GM18858 (cell line): ENCODE data around the gene TREML4.
"Not testable (repeated sequence)": the region's sequence is repeated elsewhere in the genome, so short reads cannot be mapped to it uniquely, and the experiment has no call there.

Experiments used
- ATAC-seq: cut with Tn5 transposase; IDR thresholded peaks from one replicate; pipeline ENCODE4 v1.9.1; 2021; ENCODE audit not compliant: unreplicated experiment

Gene TREML4

GRCh38 chr6:41204156-41204555 is 24.0 kb upstream of the TREML4 start:
- ATAC-seq = no peak

DNA sequence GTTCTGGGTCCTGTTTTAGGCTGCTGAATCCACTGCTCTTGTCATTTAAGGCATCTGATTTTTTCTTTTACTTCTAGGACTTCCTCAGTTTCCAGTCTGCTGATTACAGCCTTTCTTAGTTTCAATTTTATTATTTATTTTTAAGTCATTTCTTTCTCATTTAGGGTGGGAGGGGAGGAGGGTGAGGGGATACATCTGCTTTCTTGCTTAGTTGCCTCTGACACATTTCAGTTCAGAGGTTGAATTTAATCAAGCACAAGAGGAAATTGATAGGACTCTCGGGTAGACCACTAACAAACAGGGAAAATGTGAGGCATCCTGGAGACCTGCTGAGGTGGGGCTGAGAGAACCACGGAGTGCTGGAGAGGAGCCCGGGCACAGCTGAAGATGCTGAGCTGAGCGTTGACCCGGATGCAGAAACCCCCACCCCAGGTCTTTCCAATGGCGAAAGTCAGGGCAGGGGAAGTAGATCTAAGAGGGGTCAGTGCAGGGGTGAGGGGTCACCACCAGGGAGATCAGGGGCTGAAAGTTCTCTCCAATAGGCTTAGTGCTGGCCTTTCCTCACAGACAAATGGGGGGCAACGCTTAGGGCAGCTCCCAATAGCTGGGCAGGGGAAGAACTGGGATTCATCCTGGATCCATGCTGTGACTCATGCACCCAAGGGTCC is 19.6 kb upstream of the TREML4 start:
- no peak for ATAC-seq

DNA sequence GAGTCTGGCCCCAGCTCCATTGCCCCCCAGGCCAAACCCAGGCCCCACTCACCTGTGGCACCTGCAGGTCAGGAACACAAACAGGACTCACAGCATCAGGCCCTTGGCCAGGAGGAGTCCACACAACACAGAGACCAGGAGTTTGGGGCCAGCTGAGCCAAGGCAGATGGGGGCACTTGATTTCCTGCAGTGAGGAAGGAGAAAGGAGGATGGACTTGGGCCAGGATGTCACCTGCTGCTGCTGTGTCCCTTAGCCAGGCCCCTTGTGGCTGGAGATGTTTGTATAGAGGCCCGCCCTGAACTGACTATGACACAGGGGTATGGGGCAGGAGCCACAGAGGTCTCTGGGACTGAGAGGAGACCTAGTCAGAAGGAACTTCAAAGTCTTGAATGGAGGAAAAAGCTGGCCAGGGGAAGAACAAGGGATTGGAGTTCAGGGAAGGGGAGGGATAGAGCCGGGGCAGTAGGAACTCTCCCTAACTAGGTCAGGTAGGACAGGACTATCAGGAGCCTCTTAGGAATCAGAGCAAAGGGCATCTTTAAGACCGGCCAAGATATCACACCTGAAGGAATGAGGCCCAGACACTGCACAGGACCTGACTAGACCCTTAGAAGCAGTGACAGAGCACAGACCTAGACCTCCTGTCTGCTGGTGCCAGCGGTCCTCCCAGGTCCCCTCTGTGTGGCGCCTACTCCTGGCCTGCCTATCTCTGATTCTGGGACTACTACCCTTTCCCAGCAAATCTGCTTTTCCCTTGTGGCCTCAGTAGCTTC is 18.4 kb upstream of the TREML4 start:
- ATAC-seq = no peak

GRCh38 chr6:41214559-41215238 is 13.4 kb upstream of the TREML4 start:
- ATAC-seq = no peak

- no peak for ATAC-seq
These were observed 12.4 kb upstream of the TREML4 start for GRCh38 chr6:41215777-41216176.

DNA sequence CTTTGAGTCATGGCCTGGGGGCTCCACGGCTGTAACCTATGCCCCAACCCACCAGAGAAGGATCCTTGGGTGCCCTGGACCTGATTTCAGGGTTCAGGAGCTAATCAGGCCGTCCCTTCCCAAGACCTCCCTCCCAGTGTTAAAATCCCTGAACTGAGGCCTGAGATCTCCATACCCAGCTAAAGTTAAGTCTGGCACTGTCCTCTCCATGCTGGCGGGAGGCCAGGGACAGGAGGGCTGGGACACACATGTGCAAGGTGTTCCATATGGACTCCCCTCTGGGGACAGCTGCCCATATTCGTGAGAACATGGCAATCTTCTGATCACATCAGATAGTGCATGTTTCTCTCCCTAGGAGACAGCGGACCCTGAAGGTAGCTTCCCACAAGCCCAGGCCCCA is 11.5 kb upstream of the TREML4 start:
- no peak for ATAC-seq

GRCh38 chr6:41222045-41222444 is 6.1 kb upstream of the TREML4 start:
- no peak for ATAC-seq

DNA sequence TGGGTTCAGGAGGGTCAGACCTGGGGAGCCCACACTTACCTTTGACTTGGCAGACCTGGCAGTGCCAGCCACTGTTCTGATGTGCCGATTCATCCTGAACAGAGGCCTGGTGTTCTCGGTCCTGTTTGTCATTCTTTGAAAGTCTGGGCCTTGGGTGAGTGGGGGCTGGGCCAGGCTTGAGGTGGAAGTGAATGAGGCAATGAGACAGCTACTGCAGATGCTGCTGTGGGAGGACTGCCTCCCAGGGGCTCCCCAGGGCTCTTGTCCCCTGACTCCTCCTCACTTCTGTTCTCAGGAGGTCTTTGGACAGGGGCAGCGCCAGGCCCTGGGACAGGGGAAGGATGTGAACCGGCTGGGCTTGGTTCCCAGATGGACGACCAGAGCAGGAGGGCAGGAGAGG is 5.6 kb upstream of the TREML4 start:
- no peak for ATAC-seq

DNA sequence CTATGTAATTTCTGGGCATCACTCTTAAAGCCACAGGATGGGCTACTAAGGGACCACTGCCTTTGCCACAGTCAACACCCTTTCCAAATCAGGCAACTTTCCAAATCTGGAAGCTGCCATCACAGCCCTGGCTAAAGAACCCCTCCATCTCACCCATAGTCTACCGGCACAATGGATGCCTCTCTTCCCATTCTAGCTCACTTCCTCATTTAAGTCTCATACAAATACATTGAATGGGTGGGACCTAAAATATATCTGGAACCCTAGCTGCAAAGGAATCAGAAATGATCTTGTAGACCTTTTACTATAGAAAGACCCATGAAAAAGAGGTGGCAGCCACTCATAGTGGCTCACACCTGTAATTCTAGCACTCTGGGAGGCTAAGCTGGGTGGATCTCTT is 3.3 kb upstream of the TREML4 start:
- no peak for ATAC-seq

- no peak for ATAC-seq
These were observed 1.4 kb upstream of the TREML4 start for GRCh38 chr6:41226752-41227151.

GRCh38 chr6:41228616-41229015 is 467 bp downstream of the TREML4 start:
- ATAC-seq = no peak

DNA sequence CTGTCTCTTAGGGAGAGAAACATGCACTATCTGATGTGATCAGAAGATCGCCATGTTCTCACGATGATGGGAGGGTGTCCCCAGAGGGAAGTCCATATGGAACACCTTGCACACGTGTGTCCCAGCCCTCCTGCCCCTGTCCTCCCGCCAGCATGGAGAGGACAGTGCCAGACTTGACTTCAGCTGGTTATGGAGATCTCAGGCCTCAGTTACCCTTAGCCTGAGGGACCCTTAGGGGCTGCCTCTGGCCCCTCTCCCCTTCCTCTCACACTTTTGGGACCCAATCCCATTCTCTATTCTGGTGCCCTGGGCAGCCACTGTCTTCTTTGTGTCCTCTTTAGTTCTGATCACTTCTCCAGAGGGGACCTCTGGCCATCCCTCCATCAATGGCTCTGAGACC is 1.6 kb downstream of the TREML4 start:
- no peak for ATAC-seq

DNA sequence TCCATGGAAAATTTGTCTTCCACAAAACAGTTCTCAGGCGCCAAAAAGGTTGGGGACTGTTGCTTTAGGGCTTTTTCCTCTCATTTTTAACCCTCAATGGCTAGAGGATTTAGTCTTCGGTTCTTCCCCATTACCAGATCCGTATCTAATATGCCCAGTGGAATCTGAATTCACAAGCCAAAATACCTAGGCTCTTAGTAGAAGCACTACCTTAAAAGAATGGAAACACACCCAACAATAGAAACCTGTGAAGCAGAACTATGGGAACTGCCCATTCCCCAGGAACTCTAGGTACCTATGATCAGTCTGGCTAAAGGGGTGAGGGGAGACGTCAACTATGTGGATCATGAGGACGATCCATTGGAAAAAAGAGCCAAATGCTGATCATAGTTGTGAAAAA is 3.1 kb downstream of the TREML4 start:
- ATAC-seq = no peak

DNA sequence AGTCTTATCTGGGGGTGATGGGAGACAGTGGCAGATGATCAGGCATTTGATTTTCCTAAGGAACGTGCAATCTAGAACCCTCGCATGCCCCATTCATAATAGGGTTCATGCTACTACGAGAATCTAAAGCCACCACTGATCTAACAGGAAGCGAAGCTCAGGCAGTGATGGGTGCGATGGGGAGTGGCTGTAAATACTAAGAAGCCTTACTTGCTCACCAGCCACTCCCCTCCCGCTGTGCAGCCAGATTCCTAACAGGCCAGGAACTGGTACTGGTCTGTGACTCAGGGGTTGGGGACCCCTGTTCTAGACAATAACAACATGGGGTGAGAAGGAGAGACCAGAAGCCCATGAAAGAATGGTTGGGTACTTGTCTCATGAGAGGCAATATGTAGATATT is 4.5 kb downstream of the TREML4 start:
- no peak for ATAC-seq

DNA sequence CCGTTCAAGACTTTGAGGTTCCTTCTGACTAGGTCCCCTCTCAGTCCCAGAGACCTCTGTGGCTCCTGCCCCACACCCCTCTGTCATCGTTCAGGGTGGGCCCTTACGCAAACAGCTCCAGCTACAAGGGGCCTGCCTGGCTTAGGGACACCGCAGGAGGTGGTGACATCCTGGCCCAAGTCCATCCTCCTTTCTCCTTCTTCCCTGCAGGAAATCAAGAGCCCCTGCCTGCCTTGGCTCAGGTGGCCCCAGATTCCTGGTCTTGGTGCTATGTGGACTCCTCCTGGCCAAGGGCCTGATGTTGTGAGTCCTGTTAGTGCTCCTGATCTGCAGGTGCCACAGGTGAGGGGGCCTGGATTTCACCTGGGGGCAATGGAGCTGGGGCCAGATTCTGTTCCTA is 8.1 kb downstream of the TREML4 start:
- no peak for ATAC-seq

GRCh38 chr6:41237128-41237527 is 9.0 kb downstream of the TREML4 start:
- ATAC-seq = no peak

- ATAC-seq = no peak
These were observed 11.5 kb downstream of the TREML4 start for GRCh38 chr6:41239467-41240159.

DNA sequence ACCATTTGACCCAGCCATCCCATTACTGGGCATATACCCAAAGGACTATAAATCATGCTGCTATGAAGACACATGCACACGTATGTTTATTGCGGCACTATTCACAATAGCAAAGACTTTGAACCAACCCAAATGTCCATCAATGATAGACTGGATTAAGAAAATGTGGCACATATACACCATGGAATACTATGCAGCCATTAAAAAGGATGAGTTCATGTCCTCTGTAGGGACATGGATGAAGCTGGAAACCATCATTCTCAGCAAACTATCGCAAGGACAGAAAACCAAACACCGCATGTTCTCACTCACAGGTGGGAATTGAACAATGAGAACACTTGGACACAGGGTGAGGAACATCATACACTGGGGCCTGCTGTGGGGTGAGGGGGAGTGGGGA is 18.4 kb downstream of the TREML4 start:
- ATAC-seq = not testable (repeated sequence)

DNA sequence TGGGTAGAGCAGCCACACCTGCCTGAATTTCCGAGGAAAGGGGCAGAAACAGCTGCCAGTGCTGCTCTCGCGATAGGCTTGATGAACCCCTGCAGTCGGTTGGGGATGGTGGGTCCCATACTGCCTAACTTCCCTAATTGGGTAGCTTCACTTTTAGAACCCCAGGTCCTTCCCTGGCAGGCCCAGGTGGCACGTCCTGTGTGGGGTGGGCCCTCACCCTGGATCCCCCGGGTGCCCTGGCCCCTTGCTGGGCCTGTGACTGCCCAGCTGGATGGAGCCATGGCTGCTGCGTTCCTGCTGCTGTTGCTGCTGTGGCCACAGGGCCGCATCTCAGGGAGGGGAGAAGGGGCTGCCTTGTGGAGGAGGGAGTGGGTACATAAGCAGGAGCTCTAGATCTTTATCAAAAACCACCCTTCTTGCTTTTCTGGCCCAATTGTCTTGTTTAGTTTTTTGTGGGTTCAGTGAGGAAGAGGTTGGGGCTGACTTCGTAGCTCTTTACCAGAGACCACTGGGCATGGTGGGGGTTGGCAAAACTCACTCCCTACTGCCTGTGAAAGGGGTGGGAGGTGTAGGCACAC is 19.2 kb downstream of the TREML4 start:
- ATAC-seq = no peak

DNA sequence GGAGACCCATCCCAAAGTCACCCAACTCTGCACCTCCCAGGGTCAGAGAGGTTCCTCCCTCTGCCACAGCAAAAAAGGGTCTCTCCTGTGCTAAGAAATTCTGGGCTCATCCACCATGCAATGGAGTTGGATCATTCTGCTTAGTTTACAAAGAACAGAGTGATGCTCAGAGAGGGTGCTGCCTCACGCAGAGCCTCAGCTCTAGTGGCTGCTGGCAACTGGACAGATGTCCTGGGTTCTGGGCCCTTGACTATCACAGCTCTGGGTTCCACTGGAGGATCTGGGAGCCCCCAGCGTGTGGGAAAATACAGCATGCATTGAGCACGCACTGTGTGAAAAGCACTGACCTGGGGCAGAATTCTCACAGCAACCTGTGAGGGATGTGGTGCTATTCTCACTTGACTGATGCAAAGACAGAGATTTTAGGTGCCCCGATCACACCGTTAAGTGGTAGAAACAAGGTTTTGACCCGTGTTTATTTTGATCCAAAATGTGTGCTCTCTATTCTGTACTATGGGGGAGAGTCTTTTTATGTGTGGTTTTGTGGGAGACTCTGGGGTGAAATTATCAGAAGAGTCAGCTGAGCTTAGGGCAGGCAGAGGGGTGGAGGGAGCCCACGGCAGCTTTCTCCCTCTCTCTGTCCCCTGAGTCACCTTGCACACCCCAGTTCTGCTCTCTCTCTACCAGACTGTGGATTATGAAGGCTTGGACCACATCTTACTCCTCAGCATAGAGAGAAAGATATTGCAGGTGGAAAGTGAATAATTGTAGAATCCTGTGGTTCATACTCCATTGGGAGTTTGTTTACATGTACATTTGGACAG is 19.9 kb downstream of the TREML4 start:
- no peak for ATAC-seq
